HepG2 (cell line): ENCODE results near the gene CTCF. TPM values are rescaled to one million over a fixed set of nuclear protein-coding genes. Genes with fewer than 3 reads are reported as not detected.
A peak's percentile ranks its signal among the peaks of the same experiment; 100 is the strongest.

ENCODE experiments used
- CREB3 ChIP-seq: sonication (generic); formaldehyde crosslinking; IDR thresholded peaks from 2 replicates; pipeline ENCODE4 v1.5.0; 2020; ENCODE audit warnings: missing genetic modification reagents
- CREM ChIP-seq, 2 experiments: sonication (generic) in 1 of 2; formaldehyde crosslinking in 1 of 2; IDR thresholded peaks; 2 replicates each; pipeline versions ENCODE4 v1.4.0 to v1.6.1; 2016 to 2020; ENCODE audit warnings: antibody characterized with exemption in 1 of 2, mild to moderate bottlenecking in 1 of 2, missing genetic modification reagents in 1 of 2
- FOXK2 ChIP-seq: fragments of 450-650 bp; IDR thresholded peaks from 2 replicates; pipeline ENCODE4 v1.6.1; 2016
- FOXO1 ChIP-seq: sonication (generic); formaldehyde crosslinking; IDR thresholded peaks from 2 replicates; pipeline ENCODE4 v1.4.0; 2020; ENCODE audit warnings: missing genetic modification reagents
- GATA4 ChIP-seq: sonication (generic); IDR thresholded peaks from 2 replicates; pipeline ENCODE4 v1.6.1; 2016; ENCODE audit warnings: antibody characterized with exemption, low read depth, borderline replicate concordance
- GTF3A ChIP-seq: sonication (generic); formaldehyde crosslinking; conservative IDR thresholded peaks from 2 replicates; pipeline ENCODE4 v1.4.0; 2020; ENCODE audit warnings: mild to moderate bottlenecking, missing genetic modification reagents
- HOXA5 ChIP-seq: sonication (generic); formaldehyde crosslinking; IDR thresholded peaks from 2 replicates; pipeline ENCODE4 v1.4.0; 2020; ENCODE audit warnings: missing genetic modification reagents
- LBX2 ChIP-seq: sonication (generic); formaldehyde crosslinking; IDR thresholded peaks from 2 replicates; pipeline ENCODE4 v1.5.0; 2020; ENCODE audit warnings: missing genetic modification reagents, mild to moderate bottlenecking, borderline replicate concordance
- MED13 ChIP-seq: sonication (generic); formaldehyde crosslinking; IDR thresholded peaks from 2 replicates; pipeline ENCODE4 v1.5.0; 2020; ENCODE audit warnings: missing genetic modification reagents
- MEF2D ChIP-seq: sonication (generic); formaldehyde crosslinking; IDR thresholded peaks from 2 replicates; pipeline ENCODE4 v1.5.1; 2020; ENCODE audit warnings: mild to moderate bottlenecking, missing genetic modification reagents
- NCOR1 ChIP-seq: fragments of 200-600 bp; sonication (generic); IDR thresholded peaks from 2 replicates; pipeline ENCODE4 v1.7.0; 2017; ENCODE audit warnings: antibody characterized with exemption, low read length, borderline replicate concordance
- RXRB ChIP-seq: IDR thresholded peaks from 2 replicates; pipeline ENCODE4 v1.6.1; 2016; ENCODE audit warnings: borderline replicate concordance, missing genetic modification reagents, missing compliant biosample characterization
- SKIL ChIP-seq: sonication (generic); formaldehyde crosslinking; IDR thresholded peaks from 2 replicates; pipeline ENCODE4 v1.8.0; 2022; ENCODE audit warnings: missing genetic modification reagents, mild to moderate bottlenecking, moderate library complexity, borderline replicate concordance
- USF2 ChIP-seq, 2 experiments: sonication (generic) in 1 of 2; formaldehyde crosslinking in 1 of 2; IDR thresholded peaks; 2 replicates each; pipeline versions ENCODE4 v1.5.1 to v1.6.1; 2011 to 2020; ENCODE audit warnings: borderline replicate concordance in 1 of 2, low read depth in 1 of 2, low read length in 1 of 2, mild to moderate bottlenecking in 1 of 2, missing genetic modification reagents in 1 of 2, moderate library complexity in 1 of 2
- ZBTB2 ChIP-seq: sonication (generic); formaldehyde crosslinking; IDR thresholded peaks from 2 replicates; pipeline ENCODE4 v1.8.0; 2022; ENCODE audit warnings: low read depth, missing genetic modification reagents
- ZFP36 ChIP-seq: fragments of 150-350 bp; IDR thresholded peaks from 2 replicates; pipeline ENCODE4 v1.6.1; 2018; ENCODE audit warnings: borderline replicate concordance, low read length, low read depth; ENCODE audit not compliant: partially characterized antibody
- ZNF296 ChIP-seq: sonication (generic); formaldehyde crosslinking; conservative IDR thresholded peaks from 2 replicates; pipeline ENCODE4 v1.5.0; 2020; ENCODE audit warnings: mild to moderate bottlenecking, missing genetic modification reagents
- ZNF558 ChIP-seq: sonication (generic); formaldehyde crosslinking; IDR thresholded peaks from 2 replicates; pipeline ENCODE4 v1.9.0; 2022; ENCODE audit warnings: mild to moderate bottlenecking, missing genetic modification reagents, borderline replicate concordance
- ZNF770 ChIP-seq: sonication (generic); formaldehyde crosslinking; IDR thresholded peaks from 2 replicates; pipeline ENCODE4 v1.5.0; 2020; ENCODE audit warnings: mild to moderate bottlenecking, missing genetic modification reagents
- polyA plus RNA-seq, 8 experiments: library from polyadenylated mRNA; depleted of rRNA in 3 of 8; stranded (reverse) in 7 of 8; unstranded in 1 of 8; fragments of >200 nt; fragmentation: Illumina TruSeq in 4 of 8; extraction: Trizol in 4 of 8; gene quantifications; 2 replicates each; pipeline versions ENCODE4 v1.2.1 to v1.2.3, GENCODE V29; 2011 to 2016; ENCODE audit warnings: low read depth in 4 of 8, missing spikeins in 1 of 8, mixed read lengths in 1 of 8; ENCODE audit not compliant: insufficient read depth in 1 of 8
- total RNA-seq, 5 experiments: library from RNA; depleted of rRNA; stranded (reverse); fragments of >200 nt; fragmentation: Illumina TruSeq; extraction: Trizol; gene quantifications; 2 replicates each; pipeline ENCODE4 v1.2.3, GENCODE V29; 2016; ENCODE audit warnings: low read depth in 1 of 5

The CTCF gene
- total and polyA plus RNA-seq, 2 of the 13 experiments (the other 11 are each of a cell fraction or from before 2014, with no cell fraction given): 19.5 to 37.5 TPM

- TF ChIP-seq ZNF558 (CRISPR knock-in tag): no peak
- TF ChIP-seq ZBTB2 (CRISPR knock-in tag): no peak
- TF ChIP-seq ZNF770 (CRISPR knock-in tag): no peak
- TF ChIP-seq FOXO1: no peak
- no peak for TF ChIP-seq CREM (IDR thresholded peaks at IDR 0.05)
- no peak for TF ChIP-seq CREM (CRISPR knock-in tag; IDR thresholded peaks at IDR 0.05)
- TF ChIP-seq MEF2D (CRISPR knock-in tag): no peak
- TF ChIP-seq NCOR1: no peak
- no peak for TF ChIP-seq FOXK2
- 0 out of 2 replicates have a peak, but pooled peaks have one; percentile 44 for TF ChIP-seq ZNF296 (CRISPR knock-in tag)
- TF ChIP-seq MED13: no peak
- TF ChIP-seq LBX2 (CRISPR knock-in tag): no peak
- no peak for TF ChIP-seq GATA4
- no peak; the same call in 1 of the 2 replicates for TF ChIP-seq RXRB (CRISPR knock-in tag)
- no peak for TF ChIP-seq HOXA5 (CRISPR knock-in tag)
- no peak for TF ChIP-seq GTF3A (CRISPR knock-in tag)
- TF ChIP-seq CREB3 (CRISPR knock-in tag): no peak
- no peak for TF ChIP-seq USF2 (IDR thresholded peaks at IDR 0.05; ENCODE audit: low read depth, low read length)
- no peak for TF ChIP-seq USF2 (CRISPR knock-in tag; IDR thresholded peaks at IDR 0.05; ENCODE audit: borderline replicate concordance)
- no peak for TF ChIP-seq SKIL (CRISPR knock-in tag)
- no peak for TF ChIP-seq ZFP36
These were observed 15.4 kb upstream of the CTCF start (continued) for GRCh38 chr16:67546761-67547422.
